HG03045 (cell line): Measurements from ENCODE around the gene LINGO3.

ENCODE experiments used
- ATAC-seq: cut with Tn5 transposase; IDR thresholded peaks from one replicate; pipeline ENCODE4 v1.9.1; 2021; ENCODE audit warnings: mild to moderate bottlenecking, moderate library complexity; ENCODE audit not compliant: unreplicated experiment

LINGO3 gene

GRCh38 chr19:2327773-2328400, 19.9 kb upstream of the LINGO3 start:
- ATAC-seq = no peak

GRCh38 chr19:2326699-2327360, 18.9 kb upstream of the LINGO3 start:
- ATAC-seq = no peak

GRCh38 chr19:2325281-2326046, 17.5 kb upstream of the LINGO3 start:
- ATAC-seq = no peak

- ATAC-seq = no peak
Measured at GRCh38 chr19:2324220-2324948, 16.4 kb upstream of the LINGO3 start.

GRCh38 chr19:2323707-2324106, 15.8 kb upstream of the LINGO3 start:
- no peak for ATAC-seq

- no peak for ATAC-seq
Measured at GRCh38 chr19:2321565-2322283, 13.8 kb upstream of the LINGO3 start.

- no peak for ATAC-seq
Measured at GRCh38 chr19:2320939-2321338, 13.0 kb upstream of the LINGO3 start.

GRCh38 chr19:2320049-2320448, 12.1 kb upstream of the LINGO3 start:
- ATAC-seq = no peak

- no peak for ATAC-seq
Measured at GRCh38 chr19:2319551-2319950, 11.6 kb upstream of the LINGO3 start.

GRCh38 chr19:2318923-2319322, 11.0 kb upstream of the LINGO3 start:
- ATAC-seq = no peak

- ATAC-seq = no peak
Measured at GRCh38 chr19:2317756-2318155, 9.8 kb upstream of the LINGO3 start.

GRCh38 chr19:2317300-2317699, 9.3 kb upstream of the LINGO3 start:
- no peak for ATAC-seq

GRCh38 chr19:2315818-2316353, 7.9 kb upstream of the LINGO3 start:
- no peak for ATAC-seq

GRCh38 chr19:2315121-2315817, 7.3 kb upstream of the LINGO3 start:
- no peak for ATAC-seq

- no peak for ATAC-seq
Measured at GRCh38 chr19:2312820-2313501, 5.0 kb upstream of the LINGO3 start.

GRCh38 chr19:2311093-2311492, 3.1 kb upstream of the LINGO3 start:
- ATAC-seq = no peak

GRCh38 chr19:2309734-2310362, 1.9 kb upstream of the LINGO3 start:
- ATAC-seq = no peak

- no peak for ATAC-seq
Measured at GRCh38 chr19:2307518-2308012, 389 bp downstream of the LINGO3 start.

GRCh38 chr19:2306971-2307370, 983 bp downstream of the LINGO3 start:
- ATAC-seq = no peak
